ENCODE data around the gene IFITM1.
"Not testable (repeated sequence)": the region's sequence is repeated elsewhere in the genome, so short reads cannot be mapped to it uniquely, and the experiment has no call there.

IFITM1 gene

DNA sequence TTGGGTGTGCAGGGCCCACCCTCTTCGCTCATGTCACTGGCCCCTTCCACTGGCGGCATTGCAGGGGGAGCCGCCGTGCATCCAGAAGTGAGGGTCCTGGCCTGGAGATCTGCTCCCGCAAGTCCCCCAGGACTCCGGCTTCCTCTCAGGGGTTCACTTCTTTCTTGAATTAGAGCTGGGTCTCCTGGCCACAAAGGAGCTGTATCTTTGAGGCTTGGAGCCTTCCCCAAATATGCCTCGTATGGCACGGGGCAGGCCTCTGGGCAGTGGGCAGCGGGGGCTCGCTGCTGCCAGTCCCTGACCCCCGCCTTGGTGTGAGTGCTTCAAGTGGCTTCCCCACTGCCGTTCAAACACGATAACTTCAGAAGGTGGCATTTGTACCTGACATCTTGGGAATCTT lies 14.2 kb downstream of the IFITM1 start:
- Histone ChIP-seq H3K9ac (ENCODE audit: insufficient read length) (no peak overlapping the region), H3K9me3 (ENCODE audit: low read depth, low read length) (no peaks in the 10 kb centered on the region), H3K27ac (no peak overlapping the region), H3K4me3 (no peak overlapping the region), H3K36me3 (ENCODE audit: insufficient read depth, low read length) (no peaks in the 10 kb centered on the region)
- no peak for DNase-seq (ENCODE audit: low read depth, low spot score)
- TF ChIP-seq FOXP2 (optimal IDR thresholded peaks at IDR 0.05; ENCODE audit: control extremely low read depth, extremely low read length, insufficient read depth): no peak
- TF ChIP-seq POLR2AphosphoS5 (IDR thresholded peaks at IDR 0.05; ENCODE audit: borderline replicate concordance, low read depth, low read length): no peak
- TF ChIP-seq EZH2 (IDR thresholded peaks at IDR 0.05): no peak

DNA sequence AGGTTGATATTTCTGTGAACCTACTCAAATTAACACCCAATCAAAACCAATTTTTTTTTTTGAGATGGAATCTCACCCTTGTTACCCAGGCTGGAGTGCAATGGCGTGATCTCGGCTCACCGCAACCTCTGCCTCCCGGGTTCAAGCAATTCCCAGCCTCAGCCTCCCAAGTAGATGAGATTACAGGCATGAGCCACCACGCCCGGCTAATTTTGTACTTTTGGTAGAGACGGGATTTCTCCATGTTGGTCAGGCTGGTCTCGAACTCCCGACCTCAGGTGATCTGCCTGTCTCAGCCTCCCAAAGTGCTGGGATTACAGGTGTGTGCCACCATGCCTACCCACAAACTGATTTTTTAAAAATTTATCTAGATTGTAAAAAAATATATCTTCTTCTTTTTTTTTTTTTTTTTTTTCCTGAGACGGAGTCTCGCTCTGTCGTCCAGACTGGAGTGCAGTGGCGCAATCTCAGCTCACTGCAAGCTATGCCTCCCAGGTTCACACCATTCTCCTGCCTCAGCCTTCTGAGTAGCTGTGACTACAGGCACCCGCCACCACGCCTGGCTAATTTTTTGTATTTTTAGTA lies 14.8 kb downstream of the IFITM1 start:
- H3K4me3 ChIP-seq; H3K9ac ChIP-seq (ENCODE audit: insufficient read length); H3K36me3 ChIP-seq (ENCODE audit: insufficient read depth, low read length); DNase-seq (ENCODE audit: low read depth, low spot score); H3K9me3 ChIP-seq (ENCODE audit: low read depth, low read length): not testable (repeated sequence)
- H3K27ac ChIP-seq: peak overlapping the region; percentile 61; the same call in 1 of the 2 replicates

DNA sequence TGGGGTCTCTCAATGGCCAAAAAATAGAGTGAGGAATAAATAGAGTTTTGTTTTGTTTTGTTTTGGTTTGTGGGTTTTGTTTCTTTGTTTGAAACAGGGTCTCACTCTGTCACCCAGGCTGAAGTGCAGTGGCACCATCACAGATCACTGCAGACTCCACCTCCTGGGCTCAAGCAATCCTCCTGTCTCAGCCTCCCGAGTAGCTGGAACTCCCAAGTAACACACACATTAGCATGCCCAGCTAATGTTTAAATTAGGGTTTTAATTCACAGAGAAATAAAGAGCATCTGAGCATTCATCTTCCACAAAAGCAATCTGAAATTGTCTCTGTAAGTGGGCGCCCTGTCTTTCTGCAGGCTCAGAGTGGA lies 16.0 kb downstream of the IFITM1 start:
- TF ChIP-seq FOXP2 (optimal IDR thresholded peaks at IDR 0.05; ENCODE audit: control extremely low read depth, extremely low read length, insufficient read depth) (no peak), EZH2 (IDR thresholded peaks at IDR 0.05) (no peak), POLR2AphosphoS5 (IDR thresholded peaks at IDR 0.05; ENCODE audit: borderline replicate concordance, low read depth, low read length) (no peak)
- Histone ChIP-seq H3K9me3 (ENCODE audit: low read depth, low read length) (no peaks in the 10 kb centered on the region), H3K4me3 (no peak overlapping the region), H3K27ac (peak overlapping the region; percentile 61), H3K9ac (ENCODE audit: insufficient read length) (no peak overlapping the region), H3K36me3 (ENCODE audit: insufficient read depth, low read length) (no peaks in the 10 kb centered on the region)
- DNase-seq (ENCODE audit: low read depth, low spot score): no peak

DNA sequence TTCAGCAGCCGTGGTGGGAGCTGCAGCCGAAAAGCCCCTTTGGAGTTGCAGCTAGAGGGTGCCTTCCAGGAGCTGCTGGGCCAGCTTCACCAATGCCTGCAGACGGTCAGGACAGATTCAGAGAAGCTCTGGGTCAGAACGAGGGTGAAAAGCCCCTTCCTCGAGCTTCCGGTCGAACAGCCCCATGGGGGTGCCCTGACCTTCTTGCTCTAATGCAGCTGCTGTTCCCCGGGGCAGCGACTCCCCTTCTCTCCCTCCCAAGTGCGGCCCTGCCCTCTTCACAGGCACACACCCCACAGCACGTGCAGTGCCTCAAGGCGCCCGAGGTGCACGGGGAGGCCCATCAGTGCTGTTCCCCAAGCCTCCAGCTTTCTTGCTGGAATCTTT lies 16.5 kb downstream of the IFITM1 start:
- Histone ChIP-seq H3K9me3 (ENCODE audit: low read depth, low read length) (no peaks in the 10 kb centered on the region), H3K27ac (peak overlapping the region; percentile 36; the same call in 1 of the 2 replicates), H3K36me3 (ENCODE audit: insufficient read depth, low read length) (no peaks in the 10 kb centered on the region), H3K9ac (ENCODE audit: insufficient read length) (no peak overlapping the region), H3K4me3 (no peak overlapping the region)
- no peak for DNase-seq (ENCODE audit: low read depth, low spot score)
- TF ChIP-seq POLR2AphosphoS5 (IDR thresholded peaks at IDR 0.05; ENCODE audit: borderline replicate concordance, low read depth, low read length): no peak
- no peak for TF ChIP-seq EZH2 (IDR thresholded peaks at IDR 0.05)
- no peak for TF ChIP-seq FOXP2 (optimal IDR thresholded peaks at IDR 0.05; ENCODE audit: control extremely low read depth, extremely low read length, insufficient read depth)

DNA sequence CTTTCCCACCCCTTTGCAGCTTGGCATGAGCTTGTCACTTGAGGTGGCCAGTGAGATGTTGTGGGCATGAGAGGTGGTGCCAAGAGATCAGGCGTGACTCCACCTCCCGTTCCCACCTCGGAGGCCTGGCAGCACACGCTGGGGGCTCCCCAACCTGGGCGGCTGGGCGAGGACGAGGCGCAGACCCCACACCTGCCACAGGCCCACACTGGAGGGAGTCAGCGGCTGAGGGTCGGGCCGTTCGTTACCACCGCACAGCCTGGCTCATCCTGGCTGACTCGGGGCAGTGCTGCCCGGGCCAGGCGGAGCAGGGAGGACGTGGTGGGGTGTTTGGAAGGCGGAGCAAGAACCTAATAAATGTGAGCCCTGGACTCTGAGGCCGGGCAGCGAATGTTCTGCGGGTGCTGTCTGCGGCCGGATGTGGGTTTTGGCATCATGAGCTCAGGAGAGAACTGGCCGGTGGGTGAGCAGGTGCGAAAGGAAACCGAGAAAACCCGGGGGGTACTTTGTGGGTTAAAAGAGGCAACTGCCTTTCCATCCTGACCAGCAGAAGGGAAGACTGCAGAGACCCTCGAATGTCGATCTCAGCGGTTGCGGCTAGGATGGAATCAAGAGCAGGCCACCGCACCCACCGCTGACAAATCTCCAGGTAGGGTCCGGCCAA lies 17.0 kb downstream of the IFITM1 start:
- Histone ChIP-seq H3K36me3 (ENCODE audit: insufficient read depth, low read length) (no peaks in the 10 kb centered on the region), H3K9me3 (ENCODE audit: low read depth, low read length) (no peaks in the 10 kb centered on the region), H3K4me3 (no peak overlapping the region), H3K9ac (ENCODE audit: insufficient read length) (no peak overlapping the region), H3K27ac (no peak overlapping the region; the same call in 1 of the 2 replicates)
- DNase-seq (ENCODE audit: low read depth, low spot score): no peak
- no peak for TF ChIP-seq EZH2 (IDR thresholded peaks at IDR 0.05)
- TF ChIP-seq POLR2AphosphoS5 (IDR thresholded peaks at IDR 0.05; ENCODE audit: borderline replicate concordance, low read depth, low read length): no peak
- TF ChIP-seq FOXP2 (optimal IDR thresholded peaks at IDR 0.05; ENCODE audit: control extremely low read depth, extremely low read length, insufficient read depth): no peak

DNA sequence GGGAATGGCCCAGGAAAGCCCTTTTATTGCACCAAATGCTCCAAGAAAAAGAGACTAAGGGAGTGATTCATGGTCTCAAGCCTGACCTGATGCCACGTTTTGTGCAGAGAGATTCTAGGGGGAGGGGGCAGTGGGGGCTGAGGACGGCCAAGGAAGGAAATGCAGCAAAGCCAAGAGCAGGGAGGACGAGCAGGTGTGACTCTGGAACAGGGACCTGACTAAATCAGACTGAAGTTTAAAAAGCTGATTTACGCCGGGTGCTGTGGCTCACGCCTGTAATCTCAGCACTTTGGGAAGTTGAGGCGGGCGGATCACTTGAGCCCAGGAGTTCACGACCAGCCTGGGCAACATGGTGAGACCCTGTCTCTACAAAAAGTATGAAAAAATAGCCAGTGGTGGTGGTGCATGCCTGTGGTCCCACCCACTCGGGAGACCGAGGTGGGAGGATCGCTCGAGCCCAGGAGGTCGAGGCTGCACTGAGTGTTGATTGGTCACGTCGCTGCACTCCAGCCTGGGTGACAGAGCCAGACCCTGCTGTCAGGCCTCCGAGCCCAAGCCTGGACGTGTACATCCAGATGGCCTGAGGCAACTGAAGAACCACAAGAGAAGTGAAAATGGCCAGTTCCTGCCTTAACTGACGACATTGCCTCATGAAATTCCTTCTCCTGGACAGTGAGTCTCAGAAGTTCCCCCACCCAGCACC lies 17.7 kb downstream of the IFITM1 start:
- Histone ChIP-seq H3K27ac (no peak overlapping the region), H3K4me3 (no peak overlapping the region), H3K9me3 (ENCODE audit: low read depth, low read length) (no peaks in the 10 kb centered on the region), H3K9ac (ENCODE audit: insufficient read length) (no peak overlapping the region), H3K36me3 (ENCODE audit: insufficient read depth, low read length) (no peaks in the 10 kb centered on the region)
- no peak for TF ChIP-seq POLR2AphosphoS5 (IDR thresholded peaks at IDR 0.05; ENCODE audit: borderline replicate concordance, low read depth, low read length)
- TF ChIP-seq FOXP2 (optimal IDR thresholded peaks at IDR 0.05; ENCODE audit: control extremely low read depth, extremely low read length, insufficient read depth): no peak
- TF ChIP-seq EZH2 (IDR thresholded peaks at IDR 0.05): no peak
- DNase-seq (ENCODE audit: low read depth, low spot score): no peak

DNA sequence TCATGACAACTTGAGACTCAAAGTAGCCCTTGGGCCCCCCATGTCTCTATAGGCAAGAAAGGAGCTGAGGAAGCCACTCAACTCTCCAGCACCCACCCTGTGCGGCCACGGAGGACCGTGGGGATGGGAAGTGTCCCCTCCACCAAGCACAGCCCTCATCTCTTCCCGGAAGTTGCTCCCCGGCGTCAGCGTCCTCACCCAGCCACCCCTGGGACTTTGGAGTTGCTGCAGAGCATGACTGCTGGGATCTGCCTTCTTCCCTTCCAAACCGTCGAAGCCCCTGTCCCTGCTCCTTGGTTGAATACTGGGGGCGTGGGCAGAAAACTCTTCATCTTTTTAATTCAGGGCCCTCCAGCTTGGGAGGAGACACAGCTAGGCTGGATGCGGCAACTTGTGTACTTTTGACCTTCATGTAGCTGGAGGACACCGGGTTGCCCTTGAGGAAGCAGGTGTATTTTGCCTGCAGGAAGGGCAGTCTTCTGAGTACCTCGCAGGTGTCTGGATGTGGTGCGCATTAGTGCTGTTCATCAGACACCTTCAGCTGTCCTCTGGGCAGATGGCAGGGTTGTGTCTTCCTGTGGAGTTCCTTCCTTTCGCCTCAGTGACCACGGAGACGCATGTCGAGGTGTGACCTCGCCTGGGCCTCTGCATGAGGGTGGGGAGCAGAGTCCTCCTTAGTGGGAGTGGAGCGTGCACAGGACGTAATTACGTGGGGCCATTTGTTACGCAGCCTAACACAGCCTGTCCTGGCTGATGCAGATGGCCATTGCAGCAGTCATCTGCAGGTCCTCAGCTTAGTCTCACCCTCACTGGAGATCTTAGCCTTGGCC lies 19.0 kb downstream of the IFITM1 start:
- no peak overlapping the region for H3K27ac ChIP-seq
- no peak for DNase-seq (ENCODE audit: low read depth, low spot score)
- no peaks in the 10 kb centered on the region for H3K9me3 ChIP-seq (ENCODE audit: low read depth, low read length)
- H3K9ac ChIP-seq (ENCODE audit: insufficient read length): no peak overlapping the region
- no peak overlapping the region for H3K4me3 ChIP-seq
- no peaks in the 10 kb centered on the region for H3K36me3 ChIP-seq (ENCODE audit: insufficient read depth, low read length)
- no peak for TF ChIP-seq POLR2AphosphoS5 (IDR thresholded peaks at IDR 0.05; ENCODE audit: borderline replicate concordance, low read depth, low read length)
- TF ChIP-seq EZH2 (IDR thresholded peaks at IDR 0.05): no peak
- TF ChIP-seq FOXP2 (optimal IDR thresholded peaks at IDR 0.05; ENCODE audit: control extremely low read depth, extremely low read length, insufficient read depth): no peak

DNA sequence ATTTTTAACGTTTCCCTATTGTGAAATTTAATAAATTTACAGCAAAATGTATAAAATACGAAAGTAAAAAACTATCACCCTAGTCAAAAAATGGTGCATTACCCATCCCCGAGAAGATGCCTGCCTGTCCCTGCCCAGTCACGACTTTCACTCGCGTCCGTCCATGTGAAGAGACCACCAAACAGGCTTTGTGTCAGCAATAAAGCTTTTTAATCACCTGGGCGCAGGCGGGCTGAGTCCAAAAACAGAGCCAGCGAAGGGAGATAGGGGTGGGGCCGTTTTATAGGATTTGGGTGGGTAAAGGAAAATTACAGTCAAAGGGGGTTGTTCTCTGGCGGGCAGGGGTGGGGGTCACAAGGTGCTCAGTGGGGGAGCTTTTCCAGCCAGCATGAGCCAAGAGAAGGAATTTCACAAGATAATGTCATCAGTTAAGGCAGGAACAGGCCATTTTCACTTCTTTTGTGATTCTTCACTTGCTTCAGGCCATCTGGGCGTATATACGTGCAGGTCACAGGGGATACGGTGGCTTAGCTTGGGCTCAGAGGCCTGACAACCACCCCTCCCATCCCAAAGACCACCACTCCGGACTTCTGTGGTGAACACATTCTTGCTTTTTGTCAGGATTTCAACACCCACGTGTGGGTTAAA lies 19.9 kb downstream of the IFITM1 start:
- not testable (repeated sequence) for H3K4me3 ChIP-seq; H3K9ac ChIP-seq (ENCODE audit: insufficient read length); H3K36me3 ChIP-seq (ENCODE audit: insufficient read depth, low read length); DNase-seq (ENCODE audit: low read depth, low spot score); H3K9me3 ChIP-seq (ENCODE audit: low read depth, low read length)
- peak overlapping the region; percentile 75 for H3K27ac ChIP-seq

Data from SK-N-MC (cell line).